ENCODE data around the gene TSC22D3. TPM values are rescaled to one million over a fixed set of nuclear protein-coding genes. Genes with fewer than 3 reads are reported as not detected.

Gene TSC22D3
- total and polyA plus RNA-seq, 2 donors (not counting 1 experiment from before 2014, with no cell fraction given) = 447 to 3,050 TPM

DNA sequence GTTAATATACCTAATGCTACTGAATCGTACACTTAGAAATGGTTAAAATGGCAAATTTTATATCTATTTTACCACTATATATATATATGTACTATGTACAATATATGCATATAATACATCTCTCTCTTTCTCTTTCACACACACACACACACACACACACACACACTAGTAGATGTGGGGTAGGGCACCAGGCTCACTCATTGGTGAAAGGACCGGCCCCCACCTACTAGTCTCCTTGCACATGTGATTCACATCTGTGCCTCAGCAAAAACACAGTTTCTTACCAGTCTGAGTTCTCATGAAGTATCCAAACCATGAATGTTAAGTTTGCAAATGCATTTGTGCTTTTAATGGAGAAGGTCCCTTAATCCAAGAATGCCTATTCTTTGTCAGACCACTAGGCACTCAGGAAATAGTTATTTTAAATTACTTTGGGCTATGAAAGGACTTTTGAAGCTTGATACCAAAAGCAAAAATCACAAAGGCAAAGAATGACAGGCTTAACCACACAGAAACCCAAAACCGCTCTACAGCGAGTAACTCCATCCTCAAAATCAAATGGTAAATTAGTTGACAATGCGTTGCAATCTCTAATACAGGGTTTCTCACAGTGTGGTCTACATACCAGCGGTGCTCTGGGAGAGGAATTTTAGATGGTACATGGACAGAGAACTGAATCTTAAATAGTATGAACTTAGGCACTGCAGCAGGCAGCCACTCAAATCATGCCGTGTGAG, 5.8 kb downstream of the TSC22D3 start:
- intact Hi-C loops (cut with micrococcal nuclease) = no loop called here
- Mint-ChIP-seq H3K9me3 (ENCODE audit: insufficient read depth) (no peaks in the 10 kb centered on the region), H3K27me3 (no peaks in the 10 kb centered on the region), H3K27ac (no peak overlapping the region), H3K4me1 (peaks cover 5% of the 10 kb centered on the region), H3K4me3 (no peak overlapping the region)
- no peaks in the 10 kb centered on the region for H3K79me2 ChIP-seq (ENCODE audit: control insufficient read depth, insufficient read depth, low read length)
- ATAC-seq (ENCODE audit: low read depth) = no peak
- H4K20me1 ChIP-seq (ENCODE audit: control insufficient read depth, insufficient read depth, low read length, poor library complexity, severe bottlenecking) = no peaks in the 10 kb centered on the region
- H3K27ac ChIP-seq (ENCODE audit: low read length in 2 of 2) = no peak overlapping the region
- H3K9me3 ChIP-seq (ENCODE audit: control extremely low read depth in 1 of 3, control insufficient read depth in 2 of 3, insufficient read depth in 1 of 3, low read length in 2 of 3) = no peaks in the 10 kb centered on the region
- WGBS (ENCODE audit: insufficient coverage) = no CpG with 5 or more reads among the region's 7 CpGs
- peaks cover 0 to 4% (median 0%) of the 10 kb centered on the region in 4 experiments for H3K27me3 ChIP-seq (replicated peaks in 1 of 4; ENCODE audit: control extremely low read depth in 1 of 4, control insufficient read depth in 3 of 4, insufficient read depth in 4 of 4, low read length in 3 of 4)
- TF ChIP-seq EZH2 (IDR thresholded peaks at IDR 0.05; ENCODE audit: borderline replicate concordance, insufficient read depth, low read depth, low read length, poor library complexity, severe bottlenecking) = no peak
- TF ChIP-seq, protein P1, sequence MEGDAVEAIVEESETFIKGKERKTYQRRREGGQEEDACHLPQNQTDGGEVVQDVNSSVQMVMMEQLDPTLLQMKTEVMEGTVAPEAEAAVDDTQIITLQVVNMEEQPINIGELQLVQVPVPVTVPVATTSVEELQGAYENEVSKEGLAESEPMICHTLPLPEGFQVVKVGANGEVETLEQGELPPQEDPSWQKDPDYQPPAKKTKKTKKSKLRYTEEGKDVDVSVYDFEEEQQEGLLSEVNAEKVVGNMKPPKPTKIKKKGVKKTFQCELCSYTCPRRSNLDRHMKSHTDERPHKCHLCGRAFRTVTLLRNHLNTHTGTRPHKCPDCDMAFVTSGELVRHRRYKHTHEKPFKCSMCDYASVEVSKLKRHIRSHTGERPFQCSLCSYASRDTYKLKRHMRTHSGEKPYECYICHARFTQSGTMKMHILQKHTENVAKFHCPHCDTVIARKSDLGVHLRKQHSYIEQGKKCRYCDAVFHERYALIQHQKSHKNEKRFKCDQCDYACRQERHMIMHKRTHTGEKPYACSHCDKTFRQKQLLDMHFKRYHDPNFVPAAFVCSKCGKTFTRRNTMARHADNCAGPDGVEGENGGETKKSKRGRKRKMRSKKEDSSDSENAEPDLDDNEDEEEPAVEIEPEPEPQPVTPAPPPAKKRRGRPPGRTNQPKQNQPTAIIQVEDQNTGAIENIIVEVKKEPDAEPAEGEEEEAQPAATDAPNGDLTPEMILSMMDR (IDR thresholded peaks at IDR 0.05) = no peak
- DNase-seq = no peak
- no peak overlapping the region for H3K9ac ChIP-seq (ENCODE audit: low read length)
- no peak overlapping the region for H3K4me2 ChIP-seq (replicated peaks; ENCODE audit: low read depth, low read length, poor library complexity, severe bottlenecking)
- H3K4me1 ChIP-seq (ENCODE audit: control insufficient read depth in 2 of 2, insufficient read depth in 2 of 2, low read length in 2 of 2) = peaks cover 1 to 4% of the 10 kb centered on the region in 2 donors
- POLR2A ChIA-PET = no interaction called here
- H3K36me3 ChIP-seq (replicated peaks in 1 of 2; ENCODE audit: control extremely low read depth in 1 of 2, control insufficient read depth in 1 of 2, extremely low read depth in 1 of 2, insufficient read depth in 2 of 2, low read length in 1 of 2) = no peaks in the 10 kb centered on the region
- no peak overlapping the region for H3K4me3 ChIP-seq (ENCODE audit: control extremely low read depth in 1 of 5, extremely low read depth in 1 of 5, insufficient read depth in 1 of 5, low read depth in 2 of 5, low read length in 4 of 5)
- H2AFZ ChIP-seq (ENCODE audit: insufficient read depth, low read depth, low read length, poor library complexity, severe bottlenecking) = no peak overlapping the region
- CTCF ChIA-PET = interaction anchor here (1.7 kb wide), 1 partner anchor 115 kb away, joined by 6 read pairs; no protein-coding TSS in a partner anchor

DNA sequence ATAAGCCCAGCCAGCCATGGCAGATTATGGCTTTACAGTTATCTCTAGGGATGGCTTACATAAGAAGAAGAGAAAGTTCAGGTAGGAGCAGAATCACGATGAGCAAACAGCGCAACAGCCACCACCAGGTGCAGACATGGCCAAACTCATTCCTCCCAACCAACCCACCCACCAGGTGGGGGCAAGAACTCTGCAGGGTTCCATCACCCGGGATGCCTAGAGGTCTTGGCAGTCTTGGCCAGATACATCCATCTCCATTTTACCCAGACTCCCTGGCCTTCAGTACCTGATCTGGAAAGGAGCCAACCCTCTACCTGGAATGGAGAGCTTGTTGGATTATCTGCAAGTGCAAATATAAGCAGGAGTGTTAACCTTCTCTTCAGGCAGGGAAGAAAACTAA, 7.5 kb downstream of the TSC22D3 start:
- TF ChIP-seq, protein P1 (IDR thresholded peaks at IDR 0.05) = no peak
- TF ChIP-seq EZH2 (IDR thresholded peaks at IDR 0.05; ENCODE audit: borderline replicate concordance, insufficient read depth, low read depth, low read length, poor library complexity, severe bottlenecking) = no peak
- no peaks in the 10 kb centered on the region for H3K79me2 ChIP-seq (ENCODE audit: control insufficient read depth, insufficient read depth, low read length)
- no peak for DNase-seq
- H3K27ac ChIP-seq (ENCODE audit: low read length in 2 of 2) = no peak overlapping the region
- H3K9me3 ChIP-seq (ENCODE audit: control extremely low read depth in 1 of 3, control insufficient read depth in 2 of 3, insufficient read depth in 1 of 3, low read length in 2 of 3) = no peaks in the 10 kb centered on the region
- H3K27ac Mint-ChIP-seq = no peak overlapping the region
- no peaks in the 10 kb centered on the region for H3K36me3 ChIP-seq (replicated peaks in 1 of 2; ENCODE audit: control extremely low read depth in 1 of 2, control insufficient read depth in 1 of 2, extremely low read depth in 1 of 2, insufficient read depth in 2 of 2, low read length in 1 of 2)
- ATAC-seq (ENCODE audit: low read depth) = no peak
- H3K4me2 ChIP-seq (replicated peaks; ENCODE audit: low read depth, low read length, poor library complexity, severe bottlenecking) = no peak overlapping the region
- H3K27me3 Mint-ChIP-seq = no peaks in the 10 kb centered on the region
- no peak overlapping the region for H3K4me3 ChIP-seq (ENCODE audit: control extremely low read depth in 1 of 5, extremely low read depth in 1 of 5, insufficient read depth in 1 of 5, low read depth in 2 of 5, low read length in 4 of 5)
- ChIA-PET CTCF (interaction anchor here (1.2 kb wide), 1 partner anchor 9 kb away, joined by 3 read pairs; the partner anchor contains the start of gene NCBP2L), POLR2A (no interaction called here)
- no peaks in the 10 kb centered on the region for H3K4me1 ChIP-seq (ENCODE audit: control insufficient read depth in 2 of 2, insufficient read depth in 2 of 2, low read length in 2 of 2)
- H2AFZ ChIP-seq (ENCODE audit: insufficient read depth, low read depth, low read length, poor library complexity, severe bottlenecking) = no peak overlapping the region
- H3K27me3 ChIP-seq (replicated peaks in 1 of 4; ENCODE audit: control extremely low read depth in 1 of 4, control insufficient read depth in 3 of 4, insufficient read depth in 4 of 4, low read length in 3 of 4) = no peaks in the 10 kb centered on the region
- no peak overlapping the region for H3K4me3 Mint-ChIP-seq
- H3K9ac ChIP-seq (ENCODE audit: low read length) = no peak overlapping the region
- no peaks in the 10 kb centered on the region for H3K4me1 Mint-ChIP-seq
- no peaks in the 10 kb centered on the region for H4K20me1 ChIP-seq (ENCODE audit: control insufficient read depth, insufficient read depth, low read length, poor library complexity, severe bottlenecking)
- no peaks in the 10 kb centered on the region for H3K9me3 Mint-ChIP-seq (ENCODE audit: insufficient read depth)
- WGBS (ENCODE audit: insufficient coverage) = no CpG with 5 or more reads among the region's 3 CpGs
- intact Hi-C loops (cut with micrococcal nuclease) = no loop called here
